Caco-2 (cell line): Measurements from ENCODE around the gene SLC4A3. TPM values are rescaled to one million over a fixed set of nuclear protein-coding genes. Genes with fewer than 3 reads are reported as not detected.

Experiments used
- BruUV-seq: library from RNA; stranded (reverse); fragments of 400-500 nt; replicated peaks from 2 replicates; lab custom pipeline; 2021; lab: Mats Ljungman, UMichigan
- CTCF ChIA-PET: fragments of 300-600 bp; sonication (Branson Sonifier 250); formaldehyde crosslinking; loops from one replicate; lab custom pipeline; 2022; ENCODE audit warnings: antibody characterized with exemption; lab: Charles Lee
- POLR2A ChIA-PET: fragments of 300-600 bp; sonication (Branson Sonifier 250); formaldehyde crosslinking; loops from one replicate; lab custom pipeline; 2022; ENCODE audit warnings: antibody characterized with exemption; lab: Charles Lee
- DNase-seq, 2 experiments: peaks; one replicate each; pipeline versions ENCODE4 v3.0.0 to v3.0.0-alpha.2; 2020 to 2022
- H3K27me3 ChIP-seq: replicated peaks from 2 replicates; pipeline ENCODE4 v1.6.0; 2011; ENCODE audit warnings: low read length; ENCODE audit not compliant: control insufficient read depth, insufficient read depth
- H3K36me3 ChIP-seq: 2 replicates; pipeline ENCODE4 v1.5.1; 2011; ENCODE audit warnings: low read length; ENCODE audit not compliant: control insufficient read depth, insufficient read depth
- H3K4me1 ChIP-seq: fragments of 250-450 bp; sonication (Bioruptor Pico); 2 replicates; pipeline ENCODE4 v1.5.1; 2020; ENCODE audit warnings: mild to moderate bottlenecking
- H3K4me3 ChIP-seq: 2 replicates; pipeline ENCODE4 v1.5.1; 2011; ENCODE audit warnings: low read depth, mild to moderate bottlenecking, control low read depth, low read length
- H3K9me3 ChIP-seq: fragments of 250-450 bp; sonication (Bioruptor Pico); 2 replicates; pipeline ENCODE4 v1.5.1; 2020; ENCODE audit warnings: mild to moderate bottlenecking, moderate library complexity
- H3K27ac Mint-ChIP-seq: one replicate; pipeline ENCODE4 v1.8.0; 2022; ENCODE audit warnings: mixed read lengths; ENCODE audit not compliant: unreplicated experiment
- H3K27me3 Mint-ChIP-seq: one replicate; pipeline ENCODE4 v1.8.0; 2022; ENCODE audit warnings: mixed read lengths; ENCODE audit not compliant: insufficient read depth, unreplicated experiment
- H3K36me3 Mint-ChIP-seq: one replicate; pipeline ENCODE4 v1.8.0; 2022; ENCODE audit warnings: mild to moderate bottlenecking, mixed read lengths; ENCODE audit not compliant: insufficient read depth, unreplicated experiment
- H3K4me1 Mint-ChIP-seq: one replicate; pipeline ENCODE4 v1.8.0; 2022; ENCODE audit warnings: low read depth, mixed read lengths; ENCODE audit not compliant: unreplicated experiment
- H3K4me3 Mint-ChIP-seq: one replicate; pipeline ENCODE4 v1.8.0; 2022; ENCODE audit warnings: mild to moderate bottlenecking, moderate library complexity, mixed read lengths; ENCODE audit not compliant: unreplicated experiment
- H3K9me3 Mint-ChIP-seq: one replicate; pipeline ENCODE4 v1.8.0; 2022; ENCODE audit warnings: mixed read lengths; ENCODE audit not compliant: unreplicated experiment
- CTCF ChIP-seq, 2 experiments: fragments of 200-600 bp in 1 of 2; IDR thresholded peaks; 1 replicate in 1 of 2; 2 replicates in 1 of 2; pipeline versions ENCODE4 v1.5.1 to v1.8.0; 2011 to 2022; ENCODE audit warnings: antibody characterized with exemption in 1 of 2, control low read depth in 1 of 2, inconsistent platforms in 1 of 2, low read depth in 1 of 2, low read length in 1 of 2, mild to moderate bottlenecking in 1 of 2, moderate library complexity in 1 of 2; ENCODE audit not compliant: insufficient read depth in 1 of 2, severe bottlenecking in 1 of 2, unreplicated experiment in 1 of 2
- intact Hi-C: fragments of 100-400 bp; cut with micrococcal nuclease; formaldehyde crosslinking; loops from one replicate; pipeline ENCODE4 v1.10.0; 2022; ENCODE audit not compliant: unreplicated experiment
- total RNA-seq: library from RNA; stranded (reverse); gene quantifications from 2 replicates; pipeline ENCODE4 v1.2.3, GENCODE V29; 2022

Gene SLC4A3
- total RNA-seq, 1 experiment from 2014 or later, result 6.2 TPM

- peak overlapping the region; percentile 67 for H3K27ac Mint-ChIP-seq
- intact Hi-C loops, result loop anchor here (1.0 kb wide), 4 partner anchors 28 to 148 kb away; no protein-coding TSS in a partner anchor
- no peaks in the 10 kb centered on the region for H3K36me3 ChIP-seq
- peaks cover under 1% of the 10 kb centered on the region; the same call in 1 of the 2 replicates for H3K9me3 ChIP-seq
- H3K4me3 ChIP-seq, result no peak overlapping the region
- peaks cover 29% of the 10 kb centered on the region for H3K4me1 Mint-ChIP-seq
- H3K36me3 Mint-ChIP-seq, result peaks cover 19% of the 10 kb centered on the region
- BruUV-seq, result no TSS peak
- H3K27me3 ChIP-seq, result no peaks in the 10 kb centered on the region
- no peak for TF ChIP-seq CTCF (IDR thresholded peaks at IDR 0.05; ENCODE audit: insufficient read depth in 1 of 2, low read depth in 1 of 2, low read length in 1 of 2, severe bottlenecking in 1 of 2, unreplicated experiment in 1 of 2)
- peaks cover 4% of the 10 kb centered on the region for H3K27me3 Mint-ChIP-seq
- ChIA-PET CTCF (interaction anchor here (1.0 to 2.7 kb wide), 8 partner anchors 14 to 193 kb away, joined by 3 to 8 read pairs (median 4); no protein-coding TSS in a partner anchor), POLR2A (interaction anchor here (0.5 kb wide), 1 partner anchor 137 kb away, joined by 9 read pairs; no protein-coding TSS in a partner anchor)
- H3K9me3 Mint-ChIP-seq, result peaks cover 11% of the 10 kb centered on the region
- H3K4me3 Mint-ChIP-seq, result peak overlapping the region; percentile 32
- DNase-seq, result peak; percentile 30 to 67
- H3K4me1 ChIP-seq, result peaks cover 52% of the 10 kb centered on the region
Measured at GRCh38 chr2:219688560-219689445, 61.4 kb downstream of the SLC4A3 start.

- BruUV-seq, result no TSS peak
- no peaks in the 10 kb centered on the region for H3K36me3 ChIP-seq
- Mint-ChIP-seq H3K4me3 (no peak overlapping the region), H3K4me1 (peaks cover 21% of the 10 kb centered on the region), H3K36me3 (peaks cover 10% of the 10 kb centered on the region), H3K27ac (no peak overlapping the region), H3K9me3 (peaks cover under 1% of the 10 kb centered on the region), H3K27me3 (peaks cover 7% of the 10 kb centered on the region)
- peak in 1 of 2 experiments; percentile 71 for DNase-seq
- no peak overlapping the region for H3K4me3 ChIP-seq
- H3K9me3 ChIP-seq, result 0 out of 2 replicates have a peak, but pooled peaks cover 4% of the 10 kb centered on the region
- ChIA-PET CTCF (interaction anchor here (0.5 to 2.7 kb wide), 10 partner anchors 8 to 195 kb away, joined by 3 to 8 read pairs (median 3); no protein-coding TSS in a partner anchor), POLR2A (interaction anchor here (0.5 kb wide), 1 partner anchor 138 kb away, joined by 9 read pairs; no protein-coding TSS in a partner anchor)
- peaks cover 48% of the 10 kb centered on the region for H3K4me1 ChIP-seq
- intact Hi-C loops, result loop anchor here (1.0 kb wide), 4 partner anchors 29 to 149 kb away; no protein-coding TSS in a partner anchor
- no peaks in the 10 kb centered on the region for H3K27me3 ChIP-seq
- peak; percentile 66 to 86 for TF ChIP-seq CTCF (IDR thresholded peaks at IDR 0.05; ENCODE audit: insufficient read depth in 1 of 2, low read depth in 1 of 2, low read length in 1 of 2, severe bottlenecking in 1 of 2, unreplicated experiment in 1 of 2)
Measured at GRCh38 chr2:219689676-219690628, 62.5 kb downstream of the SLC4A3 start.
